OCI-LY7 (cell line): ENCODE data around the gene EML5.

Experiments used
- EZH2phosphoT487 ChIP-seq: fragments of 200-600 bp; sonication (generic); IDR thresholded peaks from 2 replicates; pipeline ENCODE4 v1.6.1; 2018; ENCODE audit warnings: low read depth, borderline replicate concordance, mild to moderate bottlenecking, mixed run types, antibody characterized with exemption, low read length, moderate library complexity, mixed read lengths
- TF ChIP-seq, protein P1 (sequence below): fragments of 200-600 bp; sonication (generic); conservative IDR thresholded peaks from 2 replicates; pipeline ENCODE4 v1.5.1; 2014; ENCODE audit warnings: mild to moderate bottlenecking, antibody characterized with exemption, low read length, moderate library complexity, mixed read lengths

DNA sequence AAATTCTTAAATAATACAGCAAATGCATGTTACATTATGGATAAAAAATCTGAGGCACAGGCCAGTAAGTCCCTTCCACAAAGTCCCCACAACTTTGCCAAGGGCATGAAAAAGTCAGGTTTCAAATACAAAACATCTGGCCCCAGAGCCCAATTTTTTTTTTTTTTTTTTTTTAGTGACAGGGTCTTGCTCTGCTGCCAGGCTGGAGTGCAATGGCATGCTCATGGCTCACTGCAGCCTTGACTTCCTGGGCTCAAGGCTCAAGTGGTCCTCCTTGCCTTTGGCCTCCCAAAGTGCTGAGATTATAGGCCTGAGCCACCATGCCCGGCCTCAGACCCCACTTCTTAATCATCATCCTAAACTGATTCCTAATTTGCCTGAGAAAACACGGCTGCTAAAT is 28.6 kb upstream of the EML5 start:
- TF ChIP-seq, protein P1, sequence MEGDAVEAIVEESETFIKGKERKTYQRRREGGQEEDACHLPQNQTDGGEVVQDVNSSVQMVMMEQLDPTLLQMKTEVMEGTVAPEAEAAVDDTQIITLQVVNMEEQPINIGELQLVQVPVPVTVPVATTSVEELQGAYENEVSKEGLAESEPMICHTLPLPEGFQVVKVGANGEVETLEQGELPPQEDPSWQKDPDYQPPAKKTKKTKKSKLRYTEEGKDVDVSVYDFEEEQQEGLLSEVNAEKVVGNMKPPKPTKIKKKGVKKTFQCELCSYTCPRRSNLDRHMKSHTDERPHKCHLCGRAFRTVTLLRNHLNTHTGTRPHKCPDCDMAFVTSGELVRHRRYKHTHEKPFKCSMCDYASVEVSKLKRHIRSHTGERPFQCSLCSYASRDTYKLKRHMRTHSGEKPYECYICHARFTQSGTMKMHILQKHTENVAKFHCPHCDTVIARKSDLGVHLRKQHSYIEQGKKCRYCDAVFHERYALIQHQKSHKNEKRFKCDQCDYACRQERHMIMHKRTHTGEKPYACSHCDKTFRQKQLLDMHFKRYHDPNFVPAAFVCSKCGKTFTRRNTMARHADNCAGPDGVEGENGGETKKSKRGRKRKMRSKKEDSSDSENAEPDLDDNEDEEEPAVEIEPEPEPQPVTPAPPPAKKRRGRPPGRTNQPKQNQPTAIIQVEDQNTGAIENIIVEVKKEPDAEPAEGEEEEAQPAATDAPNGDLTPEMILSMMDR = no peak
- TF ChIP-seq EZH2phosphoT487 = no peak
